ENCODE results near the gene NUP133.
"Not testable (repeated sequence)": the region's sequence is repeated elsewhere in the genome, so short reads cannot be mapped to it uniquely, and the experiment has no call there.

DNA sequence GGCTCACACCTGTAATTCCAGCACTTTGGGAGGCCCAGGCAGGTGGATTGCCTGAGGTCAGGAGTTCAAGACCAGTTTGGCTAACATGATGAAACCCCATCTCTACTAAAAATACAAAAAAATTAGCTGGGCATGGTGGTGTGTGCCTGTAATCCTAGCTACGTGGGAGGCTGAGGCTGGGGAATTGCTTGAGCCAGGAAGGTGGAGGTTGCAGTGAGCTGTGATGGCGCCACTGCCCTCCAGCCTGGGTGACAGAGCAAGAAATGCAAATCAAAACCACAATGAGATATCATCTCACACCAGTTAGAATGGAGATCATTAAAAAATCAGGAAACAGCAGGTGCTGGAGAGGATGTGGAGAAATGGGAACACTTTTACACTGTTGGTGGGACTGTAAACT, 3.1 kb upstream of the NUP133 start:
- TF ChIP-seq, protein P1, sequence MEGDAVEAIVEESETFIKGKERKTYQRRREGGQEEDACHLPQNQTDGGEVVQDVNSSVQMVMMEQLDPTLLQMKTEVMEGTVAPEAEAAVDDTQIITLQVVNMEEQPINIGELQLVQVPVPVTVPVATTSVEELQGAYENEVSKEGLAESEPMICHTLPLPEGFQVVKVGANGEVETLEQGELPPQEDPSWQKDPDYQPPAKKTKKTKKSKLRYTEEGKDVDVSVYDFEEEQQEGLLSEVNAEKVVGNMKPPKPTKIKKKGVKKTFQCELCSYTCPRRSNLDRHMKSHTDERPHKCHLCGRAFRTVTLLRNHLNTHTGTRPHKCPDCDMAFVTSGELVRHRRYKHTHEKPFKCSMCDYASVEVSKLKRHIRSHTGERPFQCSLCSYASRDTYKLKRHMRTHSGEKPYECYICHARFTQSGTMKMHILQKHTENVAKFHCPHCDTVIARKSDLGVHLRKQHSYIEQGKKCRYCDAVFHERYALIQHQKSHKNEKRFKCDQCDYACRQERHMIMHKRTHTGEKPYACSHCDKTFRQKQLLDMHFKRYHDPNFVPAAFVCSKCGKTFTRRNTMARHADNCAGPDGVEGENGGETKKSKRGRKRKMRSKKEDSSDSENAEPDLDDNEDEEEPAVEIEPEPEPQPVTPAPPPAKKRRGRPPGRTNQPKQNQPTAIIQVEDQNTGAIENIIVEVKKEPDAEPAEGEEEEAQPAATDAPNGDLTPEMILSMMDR (IDR thresholded peaks at IDR 0.05 in 4 of 5, conservative IDR thresholded peaks at IDR 0.05 in 1 of 5): not testable (repeated sequence)
- TF ChIP-seq POLR2A (IDR thresholded peaks at IDR 0.05): not testable (repeated sequence)

All from gastrocnemius medialis (tissue), 4 donors.